Progenitor cell of endocrine pancreas (in vitro differentiated cells): ENCODE measurements around the gene IARS2. TPM values are rescaled to one million over a fixed set of nuclear protein-coding genes. Genes with fewer than 3 reads are reported as not detected.

ENCODE experiments used
- DNase-seq: peaks from one replicate; pipeline ENCODE4 v3.0.0; 2021; ENCODE audit warnings: low spot score; ENCODE audit not compliant: unreplicated experiment
- H3K27ac Mint-ChIP-seq: 2 replicates; pipeline ENCODE4 v1.8.0; 2021; ENCODE audit warnings: mild to moderate bottlenecking, moderate library complexity, mixed read lengths
- H3K27me3 Mint-ChIP-seq: 2 replicates; pipeline ENCODE4 v1.8.0; 2021; ENCODE audit warnings: mixed read lengths
- H3K36me3 Mint-ChIP-seq: 2 replicates; pipeline ENCODE4 v1.8.0; 2022; ENCODE audit warnings: mixed read lengths; ENCODE audit not compliant: insufficient read depth
- H3K4me1 Mint-ChIP-seq: 2 replicates; pipeline ENCODE4 v1.8.0; 2021; ENCODE audit warnings: low read depth, mixed read lengths
- H3K4me3 Mint-ChIP-seq: 2 replicates; pipeline ENCODE4 v1.8.0; 2021; ENCODE audit warnings: low read depth, mild to moderate bottlenecking, moderate library complexity, mixed read lengths
- H3K9me3 Mint-ChIP-seq: 2 replicates; pipeline ENCODE4 v1.8.0; 2021; ENCODE audit warnings: low read depth, mixed read lengths
- CTCF ChIP-seq: fragments of 200-600 bp; sonication (generic); IDR thresholded peaks from one replicate; pipeline ENCODE4 v1.5.0; 2021; ENCODE audit warnings: antibody characterized with exemption, mild to moderate bottlenecking; ENCODE audit not compliant: unreplicated experiment
- total RNA-seq: library from RNA; stranded (reverse); gene quantifications from 2 replicates; pipeline ENCODE4 v1.2.1, GENCODE V29; 2021

Gene IARS2
- total RNA-seq, 1 donor from 2014 or later: 60.7 TPM

GRCh38 chr1:220129479-220130210, 35.7 kb downstream of the IARS2 start:
- no peaks in the 10 kb centered on the region for H3K27me3 Mint-ChIP-seq
- H3K27ac Mint-ChIP-seq: no peak overlapping the region
- peaks cover 5% of the 10 kb centered on the region for H3K4me1 Mint-ChIP-seq
- no peak for DNase-seq
- H3K36me3 Mint-ChIP-seq: peaks cover 38% of the 10 kb centered on the region
- H3K4me3 Mint-ChIP-seq: no peak overlapping the region
- peaks cover 4% of the 10 kb centered on the region for H3K9me3 Mint-ChIP-seq
- TF ChIP-seq CTCF: no peak

- Mint-ChIP-seq H3K27ac (peak overlapping the region; percentile 35), H3K4me3 (no peak overlapping the region), H3K36me3 (peaks cover 33% of the 10 kb centered on the region), H3K27me3 (no peaks in the 10 kb centered on the region), H3K9me3 (no peaks in the 10 kb centered on the region), H3K4me1 (no peaks in the 10 kb centered on the region)
- no peak for TF ChIP-seq CTCF
- DNase-seq: no peak
Measured at GRCh38 chr1:220135755-220136154, 41.8 kb downstream of the IARS2 start.

- no peak for TF ChIP-seq CTCF
- Mint-ChIP-seq H3K4me3 (no peak overlapping the region), H3K36me3 (peaks cover 37% of the 10 kb centered on the region), H3K27me3 (no peaks in the 10 kb centered on the region), H3K27ac (no peak overlapping the region), H3K4me1 (no peaks in the 10 kb centered on the region), H3K9me3 (no peaks in the 10 kb centered on the region)
- DNase-seq: no peak
Measured at GRCh38 chr1:220137019-220137786, 43.3 kb downstream of the IARS2 start.

- Mint-ChIP-seq H3K4me1 (no peaks in the 10 kb centered on the region), H3K9me3 (no peaks in the 10 kb centered on the region), H3K27me3 (no peaks in the 10 kb centered on the region), H3K36me3 (peaks cover 27% of the 10 kb centered on the region), H3K27ac (no peak overlapping the region), H3K4me3 (no peak overlapping the region)
- TF ChIP-seq CTCF: no peak
- DNase-seq: no peak
Measured at GRCh38 chr1:220139966-220140365, 46.0 kb downstream of the IARS2 start.

GRCh38 chr1:220144051-220144450, 50.1 kb downstream of the IARS2 start:
- Mint-ChIP-seq H3K4me3 (no peak overlapping the region), H3K36me3 (peaks cover 28% of the 10 kb centered on the region), H3K9me3 (no peaks in the 10 kb centered on the region), H3K27ac (peak overlapping the region; percentile 39), H3K4me1 (no peaks in the 10 kb centered on the region), H3K27me3 (no peaks in the 10 kb centered on the region)
- no peak for DNase-seq
- TF ChIP-seq CTCF: no peak
